Measurements from ENCODE around the gene NRCAM. TPM values are rescaled to one million over a fixed set of nuclear protein-coding genes. Genes with fewer than 3 reads are reported as not detected.
"Not testable (repeated sequence)": the region's sequence is repeated elsewhere in the genome, so short reads cannot be mapped to it uniquely, and the experiment has no call there.

Gene NRCAM
- total RNA-seq, 2 experiments from 2014 or later = 0.60 to 1.0 TPM

GRCh38 chr7:108484137-108484536 is 27.9 kb upstream of the NRCAM start:
- Mint-ChIP-seq H3K4me3 (no peak overlapping the region), H3K27ac (no peak overlapping the region), H3K27me3 (no peaks in the 10 kb centered on the region), H3K9me3 (ENCODE audit: low read depth) (no peaks in the 10 kb centered on the region), H3K4me1 (no peaks in the 10 kb centered on the region), H3K36me3 (ENCODE audit: low read depth) (peaks cover 10% of the 10 kb centered on the region)
- CTCF ChIA-PET = interaction anchor here (3.2 kb wide), 1 partner anchor 13 kb away, joined by 16 read pairs; no protein-coding TSS in a partner anchor
- no peak for DNase-seq
- ATAC-seq = no peak
- intact Hi-C loops (cut with DNase I, micrococcal nuclease) = no loop called here
- POLR2A ChIA-PET = no interaction called here

- Mint-ChIP-seq H3K27ac (no peak overlapping the region), H3K9me3 (ENCODE audit: low read depth) (no peaks in the 10 kb centered on the region), H3K4me3 (no peak overlapping the region), H3K27me3 (no peaks in the 10 kb centered on the region), H3K4me1 (no peaks in the 10 kb centered on the region), H3K36me3 (ENCODE audit: low read depth) (peaks cover 26% of the 10 kb centered on the region)
- ChIA-PET CTCF (interaction anchor here (0.6 to 1.8 kb wide), 2 partner anchors 72 to 301 kb away, joined by 3 to 4 read pairs; no protein-coding TSS in a partner anchor), POLR2A (no interaction called here)
- intact Hi-C loops (cut with DNase I, micrococcal nuclease) = no loop called here
- ATAC-seq (no peak), DNase-seq (no peak)
Observed at GRCh38 chr7:108480311-108480710, 24.1 kb upstream of the NRCAM start.

DNA sequence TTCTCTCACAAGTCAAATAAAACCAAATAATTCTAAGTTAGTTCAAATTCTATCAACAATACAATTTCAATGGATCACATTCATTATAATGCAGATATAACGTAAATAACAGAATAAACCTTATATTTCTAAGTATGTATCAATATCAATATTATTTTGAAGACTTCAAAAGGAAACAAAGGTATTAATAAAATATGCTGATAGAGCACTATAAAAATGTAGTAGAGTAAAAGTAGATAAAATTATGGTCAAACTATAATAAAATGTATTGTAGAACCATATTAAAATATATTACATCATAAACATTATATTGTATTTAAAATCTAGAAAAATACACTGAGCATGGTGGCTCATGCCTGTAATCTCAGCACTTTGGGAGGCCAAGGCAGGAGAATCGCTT is 23.5 kb upstream of the NRCAM start:
- POLR2A ChIA-PET = no interaction called here
- H3K27ac Mint-ChIP-seq = no peak overlapping the region
- H3K4me1 Mint-ChIP-seq = no peaks in the 10 kb centered on the region
- intact Hi-C loops (cut with DNase I, micrococcal nuclease) = no loop called here
- no peaks in the 10 kb centered on the region for H3K9me3 Mint-ChIP-seq (ENCODE audit: low read depth)
- CTCF ChIA-PET = interaction anchor here (1.8 kb wide), 1 partner anchor 300 kb away, joined by 4 read pairs; no protein-coding TSS in a partner anchor
- no peak overlapping the region for H3K4me3 Mint-ChIP-seq
- no peaks in the 10 kb centered on the region for H3K27me3 Mint-ChIP-seq
- DNase-seq (no peak), ATAC-seq (no peak)
- H3K36me3 Mint-ChIP-seq (ENCODE audit: low read depth) = peaks cover 28% of the 10 kb centered on the region

DNA sequence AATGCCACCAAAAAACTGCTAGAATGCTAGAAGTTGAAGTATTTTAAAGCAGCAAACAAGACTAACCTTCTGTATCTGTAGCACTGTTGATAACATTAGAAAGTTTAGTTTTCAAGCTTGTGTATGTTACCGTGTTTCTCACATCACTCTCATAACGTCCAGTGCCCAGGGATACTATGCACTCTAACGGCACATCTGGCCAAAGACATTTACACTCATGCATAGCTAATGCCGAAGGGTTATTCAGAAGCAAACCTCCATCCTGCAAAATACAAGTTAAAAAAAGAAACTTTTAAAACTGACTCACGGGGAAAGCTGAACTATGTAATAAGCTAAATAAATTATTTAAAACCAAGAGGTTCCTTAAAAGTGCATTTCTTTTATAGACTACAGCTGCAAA is 22.9 kb upstream of the NRCAM start:
- ChIA-PET CTCF (interaction anchor here (1.8 kb wide), 1 partner anchor 299 kb away, joined by 4 read pairs; no protein-coding TSS in a partner anchor), POLR2A (no interaction called here)
- Mint-ChIP-seq H3K9me3 (ENCODE audit: low read depth) (no peaks in the 10 kb centered on the region), H3K27me3 (no peaks in the 10 kb centered on the region), H3K27ac (no peak overlapping the region), H3K4me3 (no peak overlapping the region), H3K4me1 (no peaks in the 10 kb centered on the region), H3K36me3 (ENCODE audit: low read depth) (peaks cover 25% of the 10 kb centered on the region)
- ATAC-seq (no peak), DNase-seq (no peak)
- intact Hi-C loops (cut with DNase I, micrococcal nuclease) = no loop called here

GRCh38 chr7:108468246-108468645 is 12.0 kb upstream of the NRCAM start:
- POLR2A ChIA-PET = interaction anchor here (1.1 kb wide), 1 partner anchor 9 kb away, joined by 3 read pairs; no protein-coding TSS in a partner anchor
- H3K36me3 Mint-ChIP-seq (ENCODE audit: low read depth) = no peaks in the 10 kb centered on the region
- CTCF ChIA-PET = interaction anchor here (1.7 to 1.8 kb wide), 2 partner anchors 9 to 29 kb away, joined by 4 to 5 read pairs; no protein-coding TSS in a partner anchor
- DNase-seq = no peak
- no peaks in the 10 kb centered on the region for H3K9me3 Mint-ChIP-seq (ENCODE audit: low read depth)
- no peak for ATAC-seq
- intact Hi-C loops (cut with DNase I, micrococcal nuclease) = no loop called here
- H3K4me1 Mint-ChIP-seq = peaks cover 19% of the 10 kb centered on the region
- no peak overlapping the region for H3K27ac Mint-ChIP-seq
- no peaks in the 10 kb centered on the region for H3K27me3 Mint-ChIP-seq
- H3K4me3 Mint-ChIP-seq = no peak overlapping the region

DNA sequence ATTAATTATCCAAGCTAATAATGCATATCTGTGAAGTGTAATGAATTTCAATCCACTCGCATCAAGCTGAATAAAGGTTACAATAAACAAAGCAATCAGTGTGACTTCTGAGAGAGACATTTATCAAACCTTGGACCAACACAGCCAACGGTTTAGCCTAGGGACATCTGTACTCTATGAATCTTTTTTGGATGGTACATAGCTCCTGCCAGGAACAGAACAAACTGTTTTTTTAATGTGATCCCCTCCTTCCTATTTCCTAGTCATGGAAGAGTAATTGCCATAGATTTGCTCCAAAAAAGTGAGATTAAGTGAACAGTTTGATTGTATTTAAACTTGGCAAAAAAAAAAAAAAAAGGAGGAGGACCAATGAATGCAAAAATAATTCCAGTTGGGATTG is 11.2 kb upstream of the NRCAM start:
- Mint-ChIP-seq H3K4me1 (peaks cover 27% of the 10 kb centered on the region), H3K27me3 (no peaks in the 10 kb centered on the region), H3K27ac (no peak overlapping the region), H3K9me3 (ENCODE audit: low read depth) (no peaks in the 10 kb centered on the region), H3K4me3 (no peak overlapping the region), H3K36me3 (ENCODE audit: low read depth) (no peaks in the 10 kb centered on the region)
- no peak for ATAC-seq
- intact Hi-C loops (cut with DNase I, micrococcal nuclease) = no loop called here
- DNase-seq = no peak
- ChIA-PET POLR2A (interaction anchor here (1.1 kb wide), 1 partner anchor 8 kb away, joined by 3 read pairs; no protein-coding TSS in a partner anchor), CTCF (interaction anchor here (1.8 kb wide), 1 partner anchor 30 kb away, joined by 5 read pairs; no protein-coding TSS in a partner anchor)

DNA sequence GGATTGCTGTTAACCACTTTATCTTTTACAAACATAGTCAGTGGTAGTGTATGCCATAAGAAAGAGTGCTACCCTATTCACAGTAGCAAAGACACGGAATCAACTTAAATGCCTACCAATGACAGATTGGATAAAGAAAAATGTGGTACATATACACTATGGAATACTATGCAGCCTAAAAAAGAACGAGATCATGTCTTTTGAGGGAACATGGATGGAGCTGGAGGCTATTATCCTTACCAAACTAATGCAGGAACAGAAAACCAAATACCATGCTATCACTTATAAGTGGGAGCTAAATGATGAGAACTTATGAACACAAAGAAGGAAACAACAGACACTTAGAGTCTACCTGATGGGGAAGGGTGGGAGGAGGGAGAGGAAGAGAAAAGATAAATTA is 10.1 kb upstream of the NRCAM start:
- intact Hi-C loops (cut with DNase I, micrococcal nuclease) = not testable (repeated sequence)

DNA sequence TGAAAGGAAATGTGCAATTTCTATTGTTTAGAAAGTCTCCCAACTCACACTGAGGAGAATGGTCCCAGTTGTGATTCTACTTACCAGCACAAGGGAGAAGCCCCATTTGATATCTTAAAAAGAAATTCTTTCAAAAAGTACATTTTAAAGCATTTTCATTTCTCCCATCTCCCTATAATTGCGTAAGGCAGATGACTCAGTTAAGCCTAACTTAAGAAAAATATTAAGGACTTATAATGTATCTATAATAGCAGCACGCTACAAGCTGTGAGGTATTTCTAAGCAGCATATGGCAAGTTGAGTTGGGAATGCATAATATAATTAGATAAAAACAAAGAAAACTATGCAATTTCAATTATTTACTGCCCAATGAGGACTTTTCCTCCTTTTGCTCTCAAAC is 8.5 kb upstream of the NRCAM start:
- CTCF ChIA-PET = no interaction called here
- no peak overlapping the region for H3K4me3 Mint-ChIP-seq
- ATAC-seq (no peak), DNase-seq (no peak)
- peaks cover 37% of the 10 kb centered on the region for H3K4me1 Mint-ChIP-seq
- intact Hi-C loops (cut with DNase I, micrococcal nuclease) = no loop called here
- H3K27ac Mint-ChIP-seq = no peak overlapping the region
- no peaks in the 10 kb centered on the region for H3K9me3 Mint-ChIP-seq (ENCODE audit: low read depth)
- no peaks in the 10 kb centered on the region for H3K36me3 Mint-ChIP-seq (ENCODE audit: low read depth)
- H3K27me3 Mint-ChIP-seq = peaks cover 4% of the 10 kb centered on the region
- POLR2A ChIA-PET = no interaction called here

More for the DNA sequence above, 10.1 kb upstream of the NRCAM start:
- ATAC-seq; H3K27ac Mint-ChIP-seq; H3K9me3 Mint-ChIP-seq (ENCODE audit: low read depth); DNase-seq; H3K36me3 Mint-ChIP-seq (ENCODE audit: low read depth); H3K27me3 Mint-ChIP-seq; POLR2A ChIA-PET; H3K4me3 Mint-ChIP-seq: not testable (repeated sequence)
- CTCF ChIA-PET = interaction anchor here (1.8 kb wide), 1 partner anchor 31 kb away, joined by 5 read pairs; no protein-coding TSS in a partner anchor
- peaks cover 33% of the 10 kb centered on the region for H3K4me1 Mint-ChIP-seq

DNA sequence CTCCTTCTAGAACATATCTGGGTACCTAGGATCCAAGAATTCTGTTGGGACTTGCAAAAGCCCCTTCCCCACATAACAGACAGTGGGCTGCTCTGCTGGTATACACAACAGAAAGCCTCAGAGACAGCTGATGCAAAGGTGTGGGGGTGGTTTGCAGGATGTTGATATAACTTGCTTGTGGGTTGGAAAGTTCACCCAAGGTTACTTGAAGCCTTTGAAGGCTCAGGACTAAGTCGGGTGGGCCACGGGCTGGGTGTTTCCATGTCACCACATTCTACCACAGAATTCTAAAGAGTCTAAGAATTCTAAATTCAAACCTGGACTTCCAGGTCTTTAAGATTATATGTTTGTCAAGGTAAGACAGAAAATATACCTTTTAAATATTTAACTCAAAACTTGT is 7.4 kb upstream of the NRCAM start:
- POLR2A ChIA-PET = no interaction called here
- CTCF ChIA-PET = no interaction called here
- Mint-ChIP-seq H3K9me3 (ENCODE audit: low read depth) (no peaks in the 10 kb centered on the region), H3K4me1 (peaks cover 37% of the 10 kb centered on the region), H3K27me3 (peaks cover 7% of the 10 kb centered on the region), H3K27ac (no peak overlapping the region), H3K4me3 (no peak overlapping the region), H3K36me3 (ENCODE audit: low read depth) (no peaks in the 10 kb centered on the region)
- peak; percentile 61 for ATAC-seq
- intact Hi-C loops (cut with DNase I, micrococcal nuclease) = no loop called here
- peak; percentile 33 for DNase-seq

DNA sequence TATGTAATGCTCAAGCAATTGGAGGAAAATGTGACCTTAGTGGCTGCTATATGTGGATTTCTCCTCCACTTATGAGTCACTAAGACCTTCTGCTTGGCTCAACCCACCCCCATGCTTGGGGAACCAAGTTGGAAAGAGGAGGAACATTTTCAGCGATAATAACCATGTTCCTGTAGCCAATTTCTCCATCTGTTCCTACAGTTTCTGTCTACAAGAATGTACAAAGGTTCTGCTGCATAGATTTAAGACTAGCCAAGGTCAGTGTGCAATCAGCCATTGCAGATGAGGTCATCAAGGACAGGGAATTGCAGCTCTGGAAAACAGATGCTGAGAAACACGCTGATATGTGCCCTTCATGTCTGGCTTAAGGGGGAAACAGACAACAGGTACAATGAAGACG is 5.6 kb upstream of the NRCAM start:
- CTCF ChIA-PET = interaction anchor here (1.1 kb wide), 1 partner anchor 9 kb away, joined by 3 read pairs; no protein-coding TSS in a partner anchor
- DNase-seq (no peak), ATAC-seq (no peak)
- H3K36me3 Mint-ChIP-seq (ENCODE audit: low read depth) = no peaks in the 10 kb centered on the region
- no peak overlapping the region for H3K4me3 Mint-ChIP-seq
- no peak overlapping the region for H3K27ac Mint-ChIP-seq
- H3K9me3 Mint-ChIP-seq (ENCODE audit: low read depth) = no peaks in the 10 kb centered on the region
- POLR2A ChIA-PET = no interaction called here
- peaks cover 42% of the 10 kb centered on the region for H3K4me1 Mint-ChIP-seq
- H3K27me3 Mint-ChIP-seq = peaks cover 25% of the 10 kb centered on the region
- intact Hi-C loops (cut with DNase I, micrococcal nuclease) = no loop called here

DNA sequence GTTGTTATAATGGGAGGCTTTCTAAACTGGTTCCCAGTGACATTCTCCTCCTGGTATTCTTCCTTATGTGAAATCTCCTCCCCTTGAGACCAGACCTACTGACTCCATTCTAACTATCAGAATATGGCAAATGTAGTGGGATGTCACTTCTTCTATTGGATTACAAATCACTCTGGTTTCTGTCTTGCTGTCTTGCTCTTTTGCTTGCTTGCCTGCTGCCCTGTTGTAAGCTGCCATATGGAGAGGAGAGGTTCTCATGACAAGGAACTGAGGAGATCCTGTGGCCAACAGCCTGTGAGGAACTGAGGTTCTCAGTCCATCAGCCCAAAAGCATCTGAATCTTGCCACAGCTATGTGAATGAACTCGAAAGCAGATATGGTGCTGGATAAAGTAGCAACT is 4.7 kb upstream of the NRCAM start:
- H3K27me3 Mint-ChIP-seq = peaks cover 28% of the 10 kb centered on the region
- H3K4me1 Mint-ChIP-seq = peaks cover 45% of the 10 kb centered on the region
- H3K4me3 Mint-ChIP-seq = no peak overlapping the region
- ATAC-seq (no peak), DNase-seq (no peak)
- H3K27ac Mint-ChIP-seq = no peak overlapping the region
- no peaks in the 10 kb centered on the region for H3K36me3 Mint-ChIP-seq (ENCODE audit: low read depth)
- no peaks in the 10 kb centered on the region for H3K9me3 Mint-ChIP-seq (ENCODE audit: low read depth)
- intact Hi-C loops (cut with DNase I, micrococcal nuclease) = loop anchor here (1.0 kb wide), 1 partner anchor 280 kb away; no protein-coding TSS in a partner anchor
- POLR2A ChIA-PET = no interaction called here
- CTCF ChIA-PET = interaction anchor here (1.1 kb wide), 2 partner anchors 8 to 14 kb away, joined by 3 read pairs; no protein-coding TSS in a partner anchor

- DNase-seq = peak; percentile 57
- peaks cover 28% of the 10 kb centered on the region for H3K27me3 Mint-ChIP-seq
- no peaks in the 10 kb centered on the region for H3K36me3 Mint-ChIP-seq (ENCODE audit: low read depth)
- peak; percentile 63 for ATAC-seq
- no peak overlapping the region for H3K4me3 Mint-ChIP-seq
- CTCF ChIA-PET = interaction anchor here (0.7 to 1.5 kb wide), 6 partner anchors 9 to 307 kb away, joined by 3 to 5 read pairs (median 4); no protein-coding TSS in a partner anchor
- POLR2A ChIA-PET = interaction anchor here (0.5 to 1.3 kb wide), 2 partner anchors 8 to 68 kb away, joined by 3 read pairs; no protein-coding TSS in a partner anchor
- H3K27ac Mint-ChIP-seq = no peak overlapping the region
- peaks cover 40% of the 10 kb centered on the region for H3K4me1 Mint-ChIP-seq
- H3K9me3 Mint-ChIP-seq (ENCODE audit: low read depth) = no peaks in the 10 kb centered on the region
- intact Hi-C loops (cut with DNase I, micrococcal nuclease) = loop anchor here (1.0 to 5.0 kb wide), 2 partner anchors 43 to 279 kb away; no protein-coding TSS in a partner anchor
Observed at GRCh38 chr7:108459922-108460551, 3.8 kb upstream of the NRCAM start.

All from activated CD4-positive, alpha-beta T cell treated with anti-CD3 and anti-CD28 coated beads for 36 hours (primary cell).